ENCODE data around the gene BMI1.

BMI1 gene

GRCh38 chr10:22372298-22372697 is 51.4 kb downstream of the BMI1 start:
- Histone ChIP-seq H3K4me3 (replicated peaks; ENCODE audit: low read depth, low read length) (no peak overlapping the region), H3K36me3 (ENCODE audit: control insufficient read depth, insufficient read depth, low read length) (no peaks in the 10 kb centered on the region), H3K27me3 (replicated peaks; ENCODE audit: control insufficient read depth, insufficient read depth, low read length) (no peaks in the 10 kb centered on the region)
- no peak for DNase-seq (ENCODE audit: extremely low read depth, insufficient read length)
- TF ChIP-seq CTCF (IDR thresholded peaks at IDR 0.05; ENCODE audit: insufficient read depth, low read length, poor library complexity, severe bottlenecking) = no peak

GRCh38 chr10:22372917-22373316 is 52.0 kb downstream of the BMI1 start:
- no peaks in the 10 kb centered on the region for H3K27me3 ChIP-seq (replicated peaks; ENCODE audit: control insufficient read depth, insufficient read depth, low read length)
- H3K36me3 ChIP-seq (ENCODE audit: control insufficient read depth, insufficient read depth, low read length) = no peaks in the 10 kb centered on the region
- DNase-seq (ENCODE audit: extremely low read depth, insufficient read length) = no peak
- no peak for TF ChIP-seq CTCF (IDR thresholded peaks at IDR 0.05; ENCODE audit: insufficient read depth, low read length, poor library complexity, severe bottlenecking)
- no peak overlapping the region for H3K4me3 ChIP-seq (replicated peaks; ENCODE audit: low read depth, low read length)

- no peak for DNase-seq (ENCODE audit: extremely low read depth, insufficient read length)
These were observed 53.7 kb downstream of the BMI1 start for GRCh38 chr10:22374489-22375126.

GRCh38 chr10:22379059-22379458 is 58.2 kb downstream of the BMI1 start:
- Histone ChIP-seq H3K36me3 (ENCODE audit: control insufficient read depth, insufficient read depth, low read length) (no peaks in the 10 kb centered on the region), H3K4me3 (replicated peaks; ENCODE audit: low read depth, low read length) (no peak overlapping the region), H3K27me3 (replicated peaks; ENCODE audit: control insufficient read depth, insufficient read depth, low read length) (no peaks in the 10 kb centered on the region)
- TF ChIP-seq CTCF (IDR thresholded peaks at IDR 0.05; ENCODE audit: insufficient read depth, low read length, poor library complexity, severe bottlenecking) = no peak
- peak; percentile 45 for DNase-seq (ENCODE audit: extremely low read depth, insufficient read length)

More at GRCh38 chr10:22374489-22375126, 53.7 kb downstream of the BMI1 start:
- H3K4me3 ChIP-seq (replicated peaks; ENCODE audit: low read depth, low read length) = no peak overlapping the region
- TF ChIP-seq CTCF (IDR thresholded peaks at IDR 0.05; ENCODE audit: insufficient read depth, low read length, poor library complexity, severe bottlenecking) = no peak
- H3K36me3 ChIP-seq (ENCODE audit: control insufficient read depth, insufficient read depth, low read length) = no peaks in the 10 kb centered on the region
- no peaks in the 10 kb centered on the region for H3K27me3 ChIP-seq (replicated peaks; ENCODE audit: control insufficient read depth, insufficient read depth, low read length)
